Natural killer cell treated with Interleukin-12 subunit alpha and Interleukin-12 subunit beta and Interleukin-15 and Interleukin-18, amount 100 ng/mL, for 72 hours (primary cell): Measurements from ENCODE around the gene WBP2. TPM values are rescaled to one million over a fixed set of nuclear protein-coding genes. Genes with fewer than 3 reads are reported as not detected.
A peak's percentile ranks its signal among the peaks of the same experiment; 100 is the strongest.

Source experiments
- ATAC-seq, 2 donors: fragments of 150-1000 bp; cut with Tn5 transposase in 1 of 2; sonication (Bioruptor Pico), chemical (Tn5 transposase) in 1 of 2; 2 replicates each; pipeline ENCODE4 v1.10.0; 2021
- DNase-seq: peaks from one replicate; pipeline ENCODE4 v3.0.0; 2022; ENCODE audit warnings: low spot score
- H3K27ac Mint-ChIP-seq, 2 donors: 1 replicate in 1 of 2; 2 replicates in 1 of 2; pipeline ENCODE4 v1.8.0; 2022; ENCODE audit warnings: mixed read lengths in 2 of 2, mild to moderate bottlenecking in 1 of 2, moderate library complexity in 1 of 2
- H3K27me3 Mint-ChIP-seq, 2 donors: 1 replicate in 1 of 2; 2 replicates in 1 of 2; pipeline ENCODE4 v1.8.0; 2022; ENCODE audit warnings: mixed read lengths in 2 of 2
- H3K36me3 Mint-ChIP-seq: one replicate; pipeline ENCODE4 v1.8.0; 2022; ENCODE audit warnings: mixed read lengths
- H3K4me1 Mint-ChIP-seq, 2 donors: 1 replicate in 1 of 2; 2 replicates in 1 of 2; pipeline ENCODE4 v1.8.0; 2022; ENCODE audit warnings: low read depth in 2 of 2, mixed read lengths in 2 of 2, mild to moderate bottlenecking in 1 of 2
- H3K4me3 Mint-ChIP-seq: one replicate; pipeline ENCODE4 v1.8.0; 2022; ENCODE audit warnings: mixed read lengths
- H3K9me3 Mint-ChIP-seq: 2 replicates; pipeline ENCODE4 v1.8.0; 2022; ENCODE audit warnings: mixed read lengths
- total RNA-seq, 2 donors: library from RNA; stranded (reverse); gene quantifications; one replicate each; pipeline ENCODE4 v1.2.3, GENCODE V29; 2022

WBP2 gene
- total RNA-seq, 2 donors from 2014 or later: 73.8 to 101 TPM

GRCh38 chr17:75810216-75810615 lies 44.9 kb downstream of the WBP2 start:
- no peak overlapping the region for H3K27ac Mint-ChIP-seq
- H3K4me3 Mint-ChIP-seq: no peak overlapping the region
- DNase-seq: no peak
- ATAC-seq: no peak
- H3K27me3 Mint-ChIP-seq: no peaks in the 10 kb centered on the region
- no peaks in the 10 kb centered on the region for H3K36me3 Mint-ChIP-seq
- peaks cover 0 to 3% of the 10 kb centered on the region in 2 donors for H3K4me1 Mint-ChIP-seq
- no peaks in the 10 kb centered on the region for H3K9me3 Mint-ChIP-seq

- no peaks in the 10 kb centered on the region for H3K9me3 Mint-ChIP-seq
- H3K27me3 Mint-ChIP-seq: no peaks in the 10 kb centered on the region
- no peak for ATAC-seq
- no peak overlapping the region for H3K27ac Mint-ChIP-seq
- no peaks in the 10 kb centered on the region for H3K36me3 Mint-ChIP-seq
- no peak overlapping the region for H3K4me3 Mint-ChIP-seq
- peaks cover 0 to 3% of the 10 kb centered on the region in 2 donors for H3K4me1 Mint-ChIP-seq
- no peak for DNase-seq
Measured at GRCh38 chr17:75809631-75810111, 45.5 kb downstream of the WBP2 start.

GRCh38 chr17:75808905-75809621 lies 46.1 kb downstream of the WBP2 start:
- no peak overlapping the region for H3K4me3 Mint-ChIP-seq
- H3K36me3 Mint-ChIP-seq: no peaks in the 10 kb centered on the region
- no peak for DNase-seq
- ATAC-seq: no peak
- peak overlapping the region in 1 of 2 donors; percentile 12 for H3K27ac Mint-ChIP-seq
- no peaks in the 10 kb centered on the region for H3K27me3 Mint-ChIP-seq
- no peaks in the 10 kb centered on the region for H3K9me3 Mint-ChIP-seq
- peaks cover 0 to 3% of the 10 kb centered on the region in 2 donors for H3K4me1 Mint-ChIP-seq

- DNase-seq: no peak
- H3K27ac Mint-ChIP-seq: peak overlapping the region in 1 of 2 donors; percentile 12
- H3K4me3 Mint-ChIP-seq: no peak overlapping the region
Measured at GRCh38 chr17:75808549-75808904, 46.6 kb downstream of the WBP2 start.

GRCh38 chr17:75807861-75808260 lies 47.3 kb downstream of the WBP2 start:
- Mint-ChIP-seq H3K4me1 (peaks cover 0 to 3% of the 10 kb centered on the region in 2 donors), H3K9me3 (no peaks in the 10 kb centered on the region), H3K27me3 (no peaks in the 10 kb centered on the region), H3K4me3 (no peak overlapping the region), H3K27ac (peak overlapping the region in 1 of 2 donors; percentile 12), H3K36me3 (no peaks in the 10 kb centered on the region)
- DNase-seq (no peak), ATAC-seq (no peak)

More at GRCh38 chr17:75808549-75808904, 46.6 kb downstream of the WBP2 start:
- Mint-ChIP-seq H3K36me3 (no peaks in the 10 kb centered on the region), H3K27me3 (no peaks in the 10 kb centered on the region), H3K9me3 (no peaks in the 10 kb centered on the region), H3K4me1 (peaks cover 0 to 3% of the 10 kb centered on the region in 2 donors)
- ATAC-seq: no peak

GRCh38 chr17:75806822-75807500 lies 48.2 kb downstream of the WBP2 start:
- no peak overlapping the region for H3K27ac Mint-ChIP-seq
- H3K27me3 Mint-ChIP-seq: no peaks in the 10 kb centered on the region
- peaks cover 0 to 3% of the 10 kb centered on the region in 2 donors for H3K4me1 Mint-ChIP-seq
- no peaks in the 10 kb centered on the region for H3K36me3 Mint-ChIP-seq
- H3K4me3 Mint-ChIP-seq: no peak overlapping the region
- DNase-seq (no peak), ATAC-seq (no peak)
- no peaks in the 10 kb centered on the region for H3K9me3 Mint-ChIP-seq

GRCh38 chr17:75803883-75804282 lies 51.3 kb downstream of the WBP2 start:
- Mint-ChIP-seq H3K4me3 (no peak overlapping the region), H3K9me3 (no peaks in the 10 kb centered on the region), H3K27ac (no peak overlapping the region), H3K36me3 (no peaks in the 10 kb centered on the region), H3K27me3 (no peaks in the 10 kb centered on the region), H3K4me1 (peaks cover 0 to 3% of the 10 kb centered on the region in 2 donors)
- no peak for DNase-seq
- ATAC-seq: no peak

- Mint-ChIP-seq H3K4me3 (no peak overlapping the region), H3K9me3 (no peaks in the 10 kb centered on the region), H3K4me1 (peaks cover 0 to 2% of the 10 kb centered on the region in 2 donors), H3K27me3 (no peaks in the 10 kb centered on the region), H3K36me3 (no peaks in the 10 kb centered on the region), H3K27ac (no peak overlapping the region)
- DNase-seq (no peak), ATAC-seq (no peak)
Measured at GRCh38 chr17:75799402-75799801, 55.7 kb downstream of the WBP2 start.

GRCh38 chr17:75795820-75796607 lies 59.1 kb downstream of the WBP2 start:
- no peaks in the 10 kb centered on the region for H3K36me3 Mint-ChIP-seq
- DNase-seq: no peak
- H3K27me3 Mint-ChIP-seq: no peaks in the 10 kb centered on the region
- H3K4me3 Mint-ChIP-seq: no peak overlapping the region
- H3K4me1 Mint-ChIP-seq: peaks cover 13 to 16% of the 10 kb centered on the region in 2 donors
- no peak overlapping the region for H3K27ac Mint-ChIP-seq
- H3K9me3 Mint-ChIP-seq: no peaks in the 10 kb centered on the region
- no peak for ATAC-seq

Other genes with a start within 250 kb of the WBP2 start
- under 1 TPM; 0.29 to 0.36 TPM for gene SMIM5, start 221.9 kb downstream of the WBP2 start, total RNA-seq
- 10 to 100 TPM; 32.6 to 59.7 TPM for gene RECQL5, start 188.2 kb downstream of the WBP2 start, total RNA-seq
- 100 to 1,000 TPM; 129 TPM for gene SAP30BP, start 188.0 kb downstream of the WBP2 start, total RNA-seq
- gene ITGB4, start 133.9 kb downstream of the WBP2 start, total RNA-seq: under 1 TPM in 1 of 2 donors, not detected in 1; 0.90 TPM
- 10 to 100 TPM; 13.7 to 31.1 TPM for gene GALK1, start 90.1 kb downstream of the WBP2 start, total RNA-seq
- 10 to 100 TPM; 30.6 to 39.8 TPM for gene UNK, start 70.5 kb downstream of the WBP2 start, total RNA-seq
- gene UNC13D, start 10.9 kb downstream of the WBP2 start, total RNA-seq: 100 to 1,000 TPM; 270 to 289 TPM
- gene TRIM47, start 23.2 kb upstream of the WBP2 start, total RNA-seq: 1 to 10 TPM; 1.6 to 2.1 TPM
- gene TRIM65, start 41.6 kb upstream of the WBP2 start, total RNA-seq: 10 to 100 TPM; 17.2 to 42.1 TPM
- gene MRPL38, start 49.5 kb upstream of the WBP2 start, total RNA-seq: 100 to 1,000 TPM; 117 to 174 TPM
- 10 to 100 TPM; 10.2 to 34.4 TPM for gene FBF1, start 85.7 kb upstream of the WBP2 start, total RNA-seq
- 10 to 100 TPM; 36.8 to 44.6 TPM for gene ACOX1, start 123.8 kb upstream of the WBP2 start, total RNA-seq
- 10 to 100 TPM; 16.5 to 19.1 TPM for gene TEN1, start 123.9 kb upstream of the WBP2 start, total RNA-seq
- gene CDK3, start 145.5 kb upstream of the WBP2 start, total RNA-seq: 10 to 100 TPM in 1 of 2 donors, 1 to 10 TPM in 1; 9.8 to 16.2 TPM
- gene EVPL, start 172.0 kb upstream of the WBP2 start, total RNA-seq: under 1 TPM; 0.05 to 0.64 TPM
- 10 to 100 TPM; 96.2 to 98.4 TPM for gene SRP68, start 217.2 kb upstream of the WBP2 start, total RNA-seq
- gene GALR2, start 219.4 kb upstream of the WBP2 start, total RNA-seq: under 1 TPM; 0.21 to 0.75 TPM
- gene ZACN, start 223.8 kb upstream of the WBP2 start, total RNA-seq: 1 to 10 TPM in 1 of 2 donors, under 1 TPM in 1; 0.52 to 1.4 TPM
- gene EXOC7, start 248.5 kb upstream of the WBP2 start, total RNA-seq: 100 to 1,000 TPM; 134 to 163 TPM